MM.1S (cell line): ENCODE data around the gene MARCKS.

Experiments used
- CTCF ChIP-seq: fragments of 300-600 bp; sonication (generic); IDR thresholded peaks from 2 replicates; pipeline ENCODE4 v1.5.1; 2016; ENCODE audit warnings: antibody characterized with exemption, low read length, mixed read lengths
- EZH2 ChIP-seq: fragments of 300-600 bp; sonication (generic); optimal IDR thresholded peaks from 2 replicates; pipeline ENCODE3; 2017; ENCODE audit warnings: low read depth, mild to moderate bottlenecking, antibody characterized with exemption, low read length, mixed read lengths

GRCh38 chr6:113856375-113856624 lies 845 bp upstream of the MARCKS start:
- no peak for TF ChIP-seq CTCF
- TF ChIP-seq EZH2 = no peak
